Activated B cell treated with CpG ODN at 0.5 μM for 24 hours (primary cell): ENCODE measurements around the gene HSPA1B. TPM values are rescaled to one million over a fixed set of nuclear protein-coding genes. Genes with fewer than 3 reads are reported as not detected.

Experiments used
- ATAC-seq: fragments of 200-7000 bp; cut with Tn5 transposase; one replicate; pipeline ENCODE4 v1.10.0; 2021; ENCODE audit warnings: low read depth, mild to moderate bottlenecking, moderate library complexity
- CTCF ChIA-PET: fragments of 350-600 bp; sonication (Branson Sonifier 250); formaldehyde crosslinking; loops from one replicate; lab custom pipeline; 2021; ENCODE audit warnings: antibody characterized with exemption; lab: Charles Lee
- POLR2A ChIA-PET: fragments of 350-600 bp; sonication (Branson Sonifier 250); formaldehyde crosslinking; loops from one replicate; lab custom pipeline; 2021; ENCODE audit warnings: antibody characterized with exemption; lab: Charles Lee
- DNase-seq: peaks from one replicate; pipeline ENCODE4 v3.0.0; 2022
- H3K27ac Mint-ChIP-seq: one replicate; pipeline ENCODE4 v1.8.0; 2020; ENCODE audit warnings: mixed read lengths
- H3K27me3 Mint-ChIP-seq: one replicate; pipeline ENCODE4 v1.8.0; 2021; ENCODE audit warnings: mixed read lengths
- H3K36me3 Mint-ChIP-seq: one replicate; pipeline ENCODE4 v1.8.0; 2021; ENCODE audit warnings: low read depth, mixed read lengths
- H3K4me1 Mint-ChIP-seq: one replicate; pipeline ENCODE4 v1.8.0; 2021; ENCODE audit warnings: mixed read lengths
- H3K4me3 Mint-ChIP-seq: one replicate; pipeline ENCODE4 v1.8.0; 2020; ENCODE audit warnings: mild to moderate bottlenecking, mixed read lengths
- H3K9me3 Mint-ChIP-seq: one replicate; pipeline ENCODE4 v1.8.0; 2020; ENCODE audit warnings: mixed read lengths
- intact Hi-C: fragments of 100-400 bp; cut with micrococcal nuclease; formaldehyde crosslinking; loops from one replicate; pipeline ENCODE4 v1.15.1; 2024
- total RNA-seq: library from RNA; stranded (reverse); gene quantifications from 2 replicates; pipeline ENCODE4 v1.2.3, GENCODE V29; 2022
- TF ChIP-seq, protein P1 (sequence below): fragments of 200-600 bp; IDR thresholded peaks from one replicate; pipeline ENCODE4 v1.8.0; 2022; ENCODE audit warnings: antibody characterized with exemption, mild to moderate bottlenecking

HSPA1B gene
- total RNA-seq, 1 donor from 2014 or later = 30.4 TPM

GRCh38 chr6:31794294-31794865 is 33.2 kb upstream of the HSPA1B start:
- H3K4me1 Mint-ChIP-seq = peaks cover 75% of the 10 kb centered on the region
- TF ChIP-seq, protein P1, sequence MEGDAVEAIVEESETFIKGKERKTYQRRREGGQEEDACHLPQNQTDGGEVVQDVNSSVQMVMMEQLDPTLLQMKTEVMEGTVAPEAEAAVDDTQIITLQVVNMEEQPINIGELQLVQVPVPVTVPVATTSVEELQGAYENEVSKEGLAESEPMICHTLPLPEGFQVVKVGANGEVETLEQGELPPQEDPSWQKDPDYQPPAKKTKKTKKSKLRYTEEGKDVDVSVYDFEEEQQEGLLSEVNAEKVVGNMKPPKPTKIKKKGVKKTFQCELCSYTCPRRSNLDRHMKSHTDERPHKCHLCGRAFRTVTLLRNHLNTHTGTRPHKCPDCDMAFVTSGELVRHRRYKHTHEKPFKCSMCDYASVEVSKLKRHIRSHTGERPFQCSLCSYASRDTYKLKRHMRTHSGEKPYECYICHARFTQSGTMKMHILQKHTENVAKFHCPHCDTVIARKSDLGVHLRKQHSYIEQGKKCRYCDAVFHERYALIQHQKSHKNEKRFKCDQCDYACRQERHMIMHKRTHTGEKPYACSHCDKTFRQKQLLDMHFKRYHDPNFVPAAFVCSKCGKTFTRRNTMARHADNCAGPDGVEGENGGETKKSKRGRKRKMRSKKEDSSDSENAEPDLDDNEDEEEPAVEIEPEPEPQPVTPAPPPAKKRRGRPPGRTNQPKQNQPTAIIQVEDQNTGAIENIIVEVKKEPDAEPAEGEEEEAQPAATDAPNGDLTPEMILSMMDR = no peak
- H3K9me3 Mint-ChIP-seq = no peaks in the 10 kb centered on the region
- CTCF ChIA-PET = interaction anchor here (1.8 to 2.9 kb wide), 3 partner anchors 12 to 55 kb away, joined by 5 to 20 read pairs (median 9); partner anchors contain the start of genes HSPA1A, HSPA1L, LSM2 and MSH5
- H3K27ac Mint-ChIP-seq = peak overlapping the region; percentile 98
- H3K4me3 Mint-ChIP-seq = peak overlapping the region; percentile 98
- DNase-seq (no peak), ATAC-seq (no peak)
- intact Hi-C loops = loop anchor here (1.0 to 2.0 kb wide), 4 partner anchors 17 to 68 kb away; partner anchors contain the start of genes NEU1 and VWA7
- POLR2A ChIA-PET = interaction anchor here (0.6 to 5.9 kb wide), 14 partner anchors 12 to 129 kb away, joined by 3 to 103 read pairs (median 8); partner anchors contain the start of genes CLIC1, CSNK2B, DDAH2 and GPANK1
- peaks cover 44% of the 10 kb centered on the region for H3K36me3 Mint-ChIP-seq
- H3K27me3 Mint-ChIP-seq = no peaks in the 10 kb centered on the region

- Mint-ChIP-seq H3K36me3 (peaks cover 40% of the 10 kb centered on the region), H3K4me1 (peaks cover 70% of the 10 kb centered on the region), H3K4me3 (peak overlapping the region; percentile 98), H3K9me3 (no peaks in the 10 kb centered on the region), H3K27ac (peak overlapping the region; percentile 98), H3K27me3 (no peaks in the 10 kb centered on the region)
- CTCF ChIA-PET = interaction anchor here (0.9 to 2.9 kb wide), 7 partner anchors 11 to 66 kb away, joined by 3 to 20 read pairs (median 8); partner anchors contain the start of genes DDAH2, HSPA1A, HSPA1L and LSM2
- DNase-seq = no peak
- intact Hi-C loops = loop anchor here (1.0 to 2.0 kb wide), 11 partner anchors 11 to 249 kb away; partner anchors contain the start of genes ABHD16A, ATP6V1G2, BAG6 and DDAH2
- no peak for ATAC-seq
- POLR2A ChIA-PET = interaction anchor here (0.6 to 5.9 kb wide), 21 partner anchors 9 to 253 kb away, joined by 3 to 103 read pairs (median 5); partner anchors contain the start of genes CLIC1, CSNK2B, DDAH2 and DDX39B
- TF ChIP-seq, protein P1 = no peak
Measured at GRCh38 chr6:31794866-31795615, 32.5 kb upstream of the HSPA1B start.

DNA sequence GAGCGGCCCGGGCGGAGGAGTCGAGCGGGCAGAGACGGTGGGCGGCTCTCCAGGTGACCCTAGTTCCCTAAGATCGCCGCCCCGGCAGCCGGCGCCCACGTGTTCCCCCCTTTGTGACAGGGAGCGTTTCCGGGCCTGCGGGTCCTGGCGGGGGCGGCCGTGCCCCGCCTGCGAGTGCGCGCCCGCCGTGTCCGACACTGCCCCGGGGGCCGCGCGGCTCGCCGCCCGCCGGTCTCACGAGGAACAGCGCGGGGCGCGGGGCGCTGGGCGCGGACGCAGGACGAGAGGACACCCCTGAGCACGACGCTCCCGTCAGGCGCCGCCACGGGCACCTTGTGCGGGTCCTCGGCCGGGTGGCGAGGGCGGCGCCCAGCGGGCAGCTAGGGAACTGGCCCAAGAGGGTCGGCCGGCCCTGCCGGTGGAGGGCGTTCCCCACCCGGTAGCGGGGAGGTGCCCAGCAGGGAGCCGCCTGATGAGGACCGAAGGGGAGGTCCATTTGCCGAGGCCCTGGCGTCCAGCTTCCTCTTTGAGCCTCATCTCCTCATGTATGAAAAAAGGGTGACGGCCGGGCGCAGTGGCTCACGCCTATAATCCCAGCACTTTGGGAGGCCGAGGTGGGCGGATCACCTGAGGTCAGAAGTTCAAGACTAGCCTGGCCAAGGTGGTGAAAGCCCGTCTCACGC is 31.8 kb upstream of the HSPA1B start, which contains the start of gene VARS1:
TSS of gene VARS1 (minus strand) at position 137 of the 683 bp plus-strand sequence. CDS start 535 bp downstream, outside the sequence.
- Mint-ChIP-seq H3K4me3 (peak within 1 kb of the TSS; percentile 98), H3K27me3 (no peaks in the 10 kb centered on the region), H3K4me1 (peaks cover 65% of the 10 kb centered on the region), H3K27ac (peak within 1 kb of the TSS; percentile 98), H3K36me3 (peaks cover 36% of the 10 kb centered on the region), H3K9me3 (no peaks in the 10 kb centered on the region)
- TF ChIP-seq, protein P1 = no peak
- ChIA-PET POLR2A (interaction anchor here (0.6 to 5.9 kb wide), 26 partner anchors 10 to 1049 kb away, joined by 3 to 103 read pairs (median 6); partner anchors contain the start of genes ABHD16A, BAG6, C6orf47 and CLIC1), CTCF (interaction anchor here (0.7 to 2.9 kb wide), 9 partner anchors 10 to 207 kb away, joined by 3 to 20 read pairs (median 5); partner anchors contain the start of genes CLIC1, DDAH2, HSPA1A and HSPA1L)
- intact Hi-C loops = loop anchor here (1.0 to 2.0 kb wide), 11 partner anchors 11 to 249 kb away; partner anchors contain the start of genes ABHD16A, ATP6V1G2, BAG6 and DDAH2
- ATAC-seq = peak; percentile 89
- DNase-seq = peak; percentile 89

DNA sequence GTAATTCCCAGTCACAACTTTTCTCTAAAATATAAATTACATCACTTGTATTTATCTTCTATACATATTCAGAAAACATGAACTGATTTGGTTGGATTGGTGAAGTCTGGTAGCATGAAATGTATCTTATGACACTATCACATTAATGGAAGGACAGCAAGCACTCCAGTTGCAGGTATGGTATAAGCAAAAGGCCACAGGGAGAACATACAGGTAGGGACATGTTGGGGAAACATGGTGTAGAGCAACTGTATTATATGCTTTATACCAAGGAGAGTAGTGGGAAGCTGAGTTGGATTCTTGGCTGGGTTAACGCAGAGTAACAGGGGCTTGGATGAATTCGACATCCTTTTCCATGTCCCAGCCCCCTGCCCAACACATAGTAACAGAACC is 30.5 kb upstream of the HSPA1B start:
- Mint-ChIP-seq H3K36me3 (peaks cover 34% of the 10 kb centered on the region), H3K4me3 (peak overlapping the region; percentile 64)

More for the DNA sequence above, 30.5 kb upstream of the HSPA1B start:
- TF ChIP-seq, protein P1 = no peak
- CTCF ChIA-PET = interaction anchor here (1.5 to 2.9 kb wide), 5 partner anchors 9 to 246 kb away, joined by 3 to 20 read pairs (median 6); partner anchors contain the start of genes CLIC1 and LSM2
- Mint-ChIP-seq H3K27ac (peak overlapping the region; percentile 89), H3K27me3 (no peaks in the 10 kb centered on the region), H3K4me1 (peaks cover 56% of the 10 kb centered on the region), H3K9me3 (no peaks in the 10 kb centered on the region)
- POLR2A ChIA-PET = interaction anchor here (0.6 to 5.9 kb wide), 11 partner anchors 9 to 411 kb away, joined by 3 to 103 read pairs (median 8); partner anchors contain the start of genes C6orf47, CLIC1, CSNK2B and GPANK1
- DNase-seq = no peak
- no peak for ATAC-seq
- intact Hi-C loops = loop anchor here (2.0 kb wide), 1 partner anchor 18 kb away; the partner anchor contains the start of genes HSPA1A and HSPA1L
